TTC549 (cell line): Measurements from ENCODE around the gene IST1.

Experiments
- FAIRE-seq: peaks from 2 replicates; lab custom pipeline; 2012; peaks lifted over from hg19 to GRCh38; lab: Jason Lieb, UNC

The IST1 gene

GRCh38 chr16:71965223-71965622 is 69.9 kb downstream of the IST1 start:
- FAIRE-seq, result no peak

DNA sequence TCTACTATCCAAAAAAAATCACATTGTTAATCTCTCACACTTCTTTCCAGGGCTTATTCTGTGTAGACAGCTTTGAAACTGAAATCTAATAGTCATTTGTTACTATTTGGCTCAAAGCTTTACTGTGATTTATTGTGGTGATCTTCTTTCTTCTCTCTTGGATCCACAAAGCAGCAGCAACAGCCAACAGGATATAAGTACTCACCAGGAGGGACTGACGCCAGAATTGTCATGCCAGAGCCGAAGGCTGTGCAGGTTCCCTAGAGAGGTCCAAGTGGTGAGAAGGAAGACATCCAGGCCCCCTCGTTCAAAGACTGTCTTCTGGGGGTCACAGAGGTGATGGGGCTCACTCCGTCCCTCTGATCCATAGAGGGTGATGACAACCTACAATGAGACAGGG is 71.6 kb downstream of the IST1 start:
- no peak for FAIRE-seq

GRCh38 chr16:71969353-71969752 is 74.0 kb downstream of the IST1 start:
- FAIRE-seq, result no peak

DNA sequence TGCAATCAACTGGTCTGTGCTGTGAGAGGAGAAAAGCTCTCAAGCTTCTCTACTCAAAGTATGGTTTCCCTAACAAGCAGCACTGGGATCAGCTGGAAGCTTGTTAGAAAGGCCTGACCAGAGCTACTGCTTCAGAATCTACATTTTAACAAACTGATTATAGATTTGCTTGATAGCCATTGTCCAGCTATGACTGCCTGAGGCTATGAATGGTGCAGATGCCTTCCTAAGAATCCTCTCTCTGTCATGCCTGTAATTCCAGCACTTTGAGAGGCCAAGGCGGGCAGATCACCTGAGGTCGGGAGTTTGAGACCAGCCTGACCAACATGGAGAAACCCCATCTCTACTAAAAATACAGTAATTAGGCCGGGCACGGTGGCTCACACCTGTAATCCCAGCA is 76.2 kb downstream of the IST1 start:
- FAIRE-seq, result no peak

- FAIRE-seq, result no peak
Measured at GRCh38 chr16:71972356-71972755, 77.0 kb downstream of the IST1 start.

DNA sequence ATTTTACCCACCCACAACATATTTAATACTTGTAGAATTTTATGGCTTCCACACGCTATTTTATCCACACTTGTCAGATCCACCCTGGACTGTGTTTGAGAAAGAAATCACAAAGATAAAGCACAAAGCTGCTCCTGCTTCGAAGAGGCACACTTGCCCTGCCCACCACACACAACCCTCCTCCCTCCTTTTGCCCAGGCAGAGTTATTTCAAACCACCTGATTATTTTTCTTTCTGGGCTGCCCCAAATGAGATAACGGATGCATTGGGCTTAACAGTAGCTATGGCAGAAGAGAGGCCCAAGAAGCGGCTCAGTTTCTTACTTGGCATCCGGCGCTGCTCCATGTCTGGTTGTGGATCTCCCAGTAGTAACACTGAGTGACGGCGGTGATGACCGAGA is 77.7 kb downstream of the IST1 start:
- FAIRE-seq, result no peak

- FAIRE-seq, result no peak
Measured at GRCh38 chr16:71974068-71974818, 78.9 kb downstream of the IST1 start.
